Measurements from ENCODE around the gene POTEM. TPM values are rescaled to one million over a fixed set of nuclear protein-coding genes. Genes with fewer than 3 reads are reported as not detected.
"Not testable (repeated sequence)": the region's sequence is repeated elsewhere in the genome, so short reads cannot be mapped to it uniquely, and the experiment has no call there.

POTEM gene
- total RNA-seq, 2 donors from 2014 or later, result not detected

DNA sequence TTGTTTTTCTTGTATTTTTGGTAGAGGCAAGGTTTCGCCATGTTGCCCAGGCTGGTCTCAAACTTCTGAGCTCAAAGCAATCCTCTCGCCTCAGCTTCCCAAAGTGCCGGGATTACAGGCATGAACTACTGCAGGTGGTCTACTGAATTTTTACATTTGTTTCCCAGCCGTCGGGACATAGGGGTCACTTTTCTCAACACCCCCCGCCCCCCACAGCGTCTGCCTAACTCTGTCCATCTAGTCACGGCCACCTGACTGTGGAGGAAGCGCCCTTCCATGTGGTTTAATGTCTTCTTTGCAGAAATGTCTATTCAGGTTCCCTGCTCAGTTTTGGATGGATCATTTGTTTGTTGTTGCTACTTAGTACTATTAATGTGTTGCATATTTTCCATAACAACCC lies 14.1 kb upstream of the POTEM start:
- not testable (repeated sequence) for H3K27ac Mint-ChIP-seq; H3K27me3 ChIP-seq (ENCODE audit: control insufficient read depth, insufficient read depth, low read length, poor library complexity, severe bottlenecking); H3K36me3 Mint-ChIP-seq (ENCODE audit: low read depth); H3K4me3 ChIP-seq (ENCODE audit: low read length); H3K4me1 ChIP-seq (ENCODE audit: control insufficient read depth, insufficient read depth, low read length); H3K4me3 Mint-ChIP-seq; H3K9me3 ChIP-seq (ENCODE audit: control insufficient read depth, low read length); H3K27me3 Mint-ChIP-seq (ENCODE audit: insufficient read depth); H3K4me1 Mint-ChIP-seq; H3K36me3 ChIP-seq (ENCODE audit: control insufficient read depth, insufficient read depth, low read length); H3K9ac ChIP-seq (ENCODE audit: extremely low read depth, low read length, poor library complexity, severe bottlenecking); H3K27ac ChIP-seq (ENCODE audit: low read depth, low read length)
- WGBS, 2 experiments (ENCODE audit: insufficient coverage in 1 of 2, insufficient read length in 1 of 2), result 86 to 88% methylated on average over 2 to 8 of the region's 9 CpGs
- peak; percentile 22 for DNase-seq
- peaks cover 17% of the 10 kb centered on the region for H3K9me3 Mint-ChIP-seq

DNA sequence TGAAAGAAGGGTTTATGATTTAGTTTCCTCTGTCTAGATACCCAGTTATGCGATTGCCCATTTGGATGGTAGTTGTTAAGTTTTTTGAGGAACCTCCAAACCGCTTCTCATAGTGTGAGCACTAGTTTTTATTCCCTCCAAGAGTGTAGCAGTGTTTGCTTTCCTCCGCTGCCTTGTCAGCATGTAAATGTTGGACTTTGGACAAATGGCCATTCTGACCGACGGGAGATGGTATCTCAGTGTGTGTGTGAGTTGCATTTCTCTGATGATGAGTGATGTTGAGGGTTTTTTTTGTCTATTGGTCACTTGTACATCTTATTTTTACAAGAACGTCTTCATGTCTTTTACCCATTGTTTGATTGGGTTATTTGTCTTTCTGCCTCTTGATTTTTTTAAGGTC lies 11.4 kb upstream of the POTEM start:
- not testable (repeated sequence) for H3K36me3 Mint-ChIP-seq (ENCODE audit: low read depth); H3K4me1 ChIP-seq (ENCODE audit: control insufficient read depth, insufficient read depth, low read length); H3K4me3 ChIP-seq (ENCODE audit: low read length); DNase-seq; H3K4me1 Mint-ChIP-seq; H3K9ac ChIP-seq (ENCODE audit: extremely low read depth, low read length, poor library complexity, severe bottlenecking); H3K27ac Mint-ChIP-seq; H3K36me3 ChIP-seq (ENCODE audit: control insufficient read depth, insufficient read depth, low read length); H3K4me3 Mint-ChIP-seq; H3K9me3 ChIP-seq (ENCODE audit: control insufficient read depth, low read length); H3K27me3 ChIP-seq (ENCODE audit: control insufficient read depth, insufficient read depth, low read length, poor library complexity, severe bottlenecking); H3K27ac ChIP-seq (ENCODE audit: low read depth, low read length); H3K27me3 Mint-ChIP-seq (ENCODE audit: insufficient read depth)
- 41% methylated on average over 2 of the region's 6 CpGs; no CpG with 5 or more reads in 1 of the 2 experiments for WGBS, 2 experiments (ENCODE audit: insufficient coverage in 1 of 2, insufficient read length in 1 of 2)
- H3K9me3 Mint-ChIP-seq, result peaks cover 14% of the 10 kb centered on the region

DNA sequence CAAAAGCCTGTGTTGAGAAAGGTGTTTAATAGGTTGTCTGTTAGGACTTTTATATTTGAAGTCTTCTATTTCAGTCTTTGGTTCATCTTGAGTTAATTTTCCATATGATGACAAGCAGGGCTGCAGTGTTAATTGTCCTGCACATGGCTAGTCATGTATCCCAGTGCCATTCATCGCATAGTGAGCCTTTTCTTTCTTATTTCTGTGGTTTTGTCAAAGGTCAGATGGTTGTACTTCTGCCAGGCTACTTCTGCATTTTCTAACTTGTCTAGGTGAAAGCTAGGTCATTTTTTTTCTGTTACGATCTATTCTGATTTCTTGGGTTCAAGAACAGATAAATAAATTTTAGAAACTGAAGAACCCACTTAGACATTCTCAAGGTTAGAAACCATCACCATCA lies 5.7 kb upstream of the POTEM start:
- peaks cover 14% of the 10 kb centered on the region for H3K9me3 Mint-ChIP-seq
- H3K27ac ChIP-seq (ENCODE audit: low read depth, low read length); H3K36me3 Mint-ChIP-seq (ENCODE audit: low read depth); H3K27me3 Mint-ChIP-seq (ENCODE audit: insufficient read depth); H3K9me3 ChIP-seq (ENCODE audit: control insufficient read depth, low read length); H3K4me1 ChIP-seq (ENCODE audit: control insufficient read depth, insufficient read depth, low read length); H3K4me3 Mint-ChIP-seq; H3K4me3 ChIP-seq (ENCODE audit: low read length); H3K9ac ChIP-seq (ENCODE audit: extremely low read depth, low read length, poor library complexity, severe bottlenecking); H3K27me3 ChIP-seq (ENCODE audit: control insufficient read depth, insufficient read depth, low read length, poor library complexity, severe bottlenecking); H3K4me1 Mint-ChIP-seq; H3K27ac Mint-ChIP-seq; H3K36me3 ChIP-seq (ENCODE audit: control insufficient read depth, insufficient read depth, low read length); DNase-seq: not testable (repeated sequence)
- no CpG with 5 or more reads among the region's 2 CpGs for WGBS, 2 experiments (ENCODE audit: insufficient coverage in 1 of 2, insufficient read length in 1 of 2)

DNA sequence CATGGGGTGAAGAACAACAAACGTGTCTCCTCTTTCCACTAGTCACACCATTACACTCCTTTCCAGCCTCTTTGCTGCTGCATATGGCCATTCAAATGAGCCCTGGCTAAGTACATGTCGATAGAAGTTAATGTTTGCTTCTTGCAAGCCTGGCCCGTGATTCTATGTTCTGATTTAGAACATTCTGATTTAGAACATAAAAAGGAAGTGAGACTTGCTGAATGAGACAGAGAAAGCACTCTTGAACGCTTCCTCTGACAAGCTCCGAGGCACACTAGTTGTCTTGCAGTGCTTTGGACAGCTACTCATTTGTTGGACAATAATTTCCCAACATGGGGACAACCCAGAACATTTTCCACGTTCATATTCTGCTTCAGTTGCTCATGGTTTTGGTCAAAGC lies 5.1 kb upstream of the POTEM start:
- not testable (repeated sequence) for H3K4me1 ChIP-seq (ENCODE audit: control insufficient read depth, insufficient read depth, low read length); H3K27ac ChIP-seq (ENCODE audit: low read depth, low read length); H3K4me3 ChIP-seq (ENCODE audit: low read length); H3K9me3 ChIP-seq (ENCODE audit: control insufficient read depth, low read length); H3K36me3 ChIP-seq (ENCODE audit: control insufficient read depth, insufficient read depth, low read length); H3K9ac ChIP-seq (ENCODE audit: extremely low read depth, low read length, poor library complexity, severe bottlenecking); H3K4me1 Mint-ChIP-seq; H3K27ac Mint-ChIP-seq; H3K27me3 ChIP-seq (ENCODE audit: control insufficient read depth, insufficient read depth, low read length, poor library complexity, severe bottlenecking); DNase-seq; H3K36me3 Mint-ChIP-seq (ENCODE audit: low read depth); H3K4me3 Mint-ChIP-seq; H3K27me3 Mint-ChIP-seq (ENCODE audit: insufficient read depth)
- WGBS, 2 experiments (ENCODE audit: insufficient coverage in 1 of 2, insufficient read length in 1 of 2), result no CpG with 5 or more reads among the region's 6 CpGs
- H3K9me3 Mint-ChIP-seq, result peaks cover 14% of the 10 kb centered on the region

DNA sequence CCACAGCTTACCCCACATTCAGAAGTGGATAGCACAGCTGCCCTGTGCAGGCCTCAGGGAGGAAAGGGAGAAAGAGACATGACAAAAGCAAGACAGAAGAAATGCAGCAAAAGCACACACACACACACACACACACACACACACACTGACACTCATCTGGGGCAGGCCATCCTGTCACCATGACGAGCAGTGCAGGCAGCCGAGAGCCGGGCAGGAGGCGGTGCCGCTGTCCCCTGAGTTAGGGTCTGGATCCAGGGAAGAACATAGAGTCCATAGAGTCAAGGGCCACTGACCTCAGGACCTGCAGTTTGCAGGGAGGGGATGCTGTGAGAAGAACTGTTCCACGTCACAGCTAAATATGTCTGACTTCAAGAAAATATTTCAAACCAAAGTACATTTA lies 4.0 kb upstream of the POTEM start:
- peak; percentile 13 for DNase-seq
- not testable (repeated sequence) for H3K36me3 Mint-ChIP-seq (ENCODE audit: low read depth); H3K4me3 Mint-ChIP-seq; H3K4me3 ChIP-seq (ENCODE audit: low read length); H3K27me3 Mint-ChIP-seq (ENCODE audit: insufficient read depth); H3K9ac ChIP-seq (ENCODE audit: extremely low read depth, low read length, poor library complexity, severe bottlenecking); H3K27ac ChIP-seq (ENCODE audit: low read depth, low read length); H3K4me1 ChIP-seq (ENCODE audit: control insufficient read depth, insufficient read depth, low read length); H3K4me1 Mint-ChIP-seq; H3K27ac Mint-ChIP-seq; H3K9me3 ChIP-seq (ENCODE audit: control insufficient read depth, low read length); H3K36me3 ChIP-seq (ENCODE audit: control insufficient read depth, insufficient read depth, low read length); H3K27me3 ChIP-seq (ENCODE audit: control insufficient read depth, insufficient read depth, low read length, poor library complexity, severe bottlenecking)
- no CpG with 5 or more reads among the region's 6 CpGs for WGBS, 2 experiments (ENCODE audit: insufficient coverage in 1 of 2, insufficient read length in 1 of 2)
- H3K9me3 Mint-ChIP-seq, result peaks cover 17% of the 10 kb centered on the region

DNA sequence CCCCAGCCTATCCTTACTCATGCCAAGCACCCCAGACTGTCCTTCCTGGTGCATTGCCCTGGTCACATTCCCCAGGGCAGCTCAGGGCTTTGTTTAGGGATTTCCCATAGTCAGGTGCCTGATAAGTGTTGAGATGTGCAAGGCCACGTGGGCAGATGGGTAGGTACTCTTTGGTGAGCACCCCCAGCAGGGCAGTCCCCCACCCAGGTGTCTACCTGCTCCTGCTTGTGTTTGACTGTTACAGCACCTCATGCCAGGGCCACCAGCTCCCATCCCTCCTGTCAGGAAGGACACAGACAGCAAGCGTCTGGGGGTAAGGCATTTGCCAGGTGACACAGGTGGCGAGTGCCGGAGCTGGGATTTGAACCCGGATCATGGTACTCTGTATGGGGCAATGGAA lies 2.4 kb upstream of the POTEM start:
- not testable (repeated sequence) for H3K27ac ChIP-seq (ENCODE audit: low read depth, low read length); H3K27me3 Mint-ChIP-seq (ENCODE audit: insufficient read depth); H3K27ac Mint-ChIP-seq; H3K36me3 Mint-ChIP-seq (ENCODE audit: low read depth); DNase-seq; H3K9me3 ChIP-seq (ENCODE audit: control insufficient read depth, low read length); H3K36me3 ChIP-seq (ENCODE audit: control insufficient read depth, insufficient read depth, low read length); H3K9ac ChIP-seq (ENCODE audit: extremely low read depth, low read length, poor library complexity, severe bottlenecking); H3K4me3 Mint-ChIP-seq; H3K27me3 ChIP-seq (ENCODE audit: control insufficient read depth, insufficient read depth, low read length, poor library complexity, severe bottlenecking); H3K4me1 ChIP-seq (ENCODE audit: control insufficient read depth, insufficient read depth, low read length); H3K4me3 ChIP-seq (ENCODE audit: low read length); H3K4me1 Mint-ChIP-seq
- H3K9me3 Mint-ChIP-seq, result peaks cover 13% of the 10 kb centered on the region
- WGBS, 2 experiments (ENCODE audit: insufficient coverage in 1 of 2, insufficient read length in 1 of 2), result no CpG with 5 or more reads among the region's 5 CpGs

DNA sequence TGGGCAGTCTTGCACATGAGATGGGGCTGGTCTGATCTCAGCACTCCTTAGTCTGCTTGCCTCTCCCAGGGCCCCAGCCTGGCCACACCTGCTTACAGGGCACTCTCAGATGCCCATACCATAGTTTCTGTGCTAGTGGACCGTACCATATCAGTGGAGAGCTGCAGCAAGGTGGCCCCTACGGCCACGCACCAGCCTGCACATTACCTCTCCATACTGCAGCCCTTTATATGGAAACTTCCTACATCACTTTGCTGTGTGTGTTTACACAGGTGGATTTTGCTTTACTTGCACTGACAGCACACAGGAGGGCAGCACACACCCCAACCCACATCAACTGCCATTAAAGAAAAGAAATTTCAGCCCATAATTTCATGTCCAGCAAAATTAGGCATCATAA lies 35.3 kb downstream of the POTEM start:
- H3K4me1 ChIP-seq (ENCODE audit: control insufficient read depth, insufficient read depth, low read length); H3K4me3 Mint-ChIP-seq; H3K9me3 Mint-ChIP-seq; DNase-seq; H3K36me3 Mint-ChIP-seq (ENCODE audit: low read depth); H3K36me3 ChIP-seq (ENCODE audit: control insufficient read depth, insufficient read depth, low read length); H3K27me3 Mint-ChIP-seq (ENCODE audit: insufficient read depth); H3K9me3 ChIP-seq (ENCODE audit: control insufficient read depth, low read length); H3K4me1 Mint-ChIP-seq; H3K4me3 ChIP-seq (ENCODE audit: low read length); H3K27me3 ChIP-seq (ENCODE audit: control insufficient read depth, insufficient read depth, low read length, poor library complexity, severe bottlenecking); H3K27ac ChIP-seq (ENCODE audit: low read depth, low read length); H3K27ac Mint-ChIP-seq; H3K9ac ChIP-seq (ENCODE audit: extremely low read depth, low read length, poor library complexity, severe bottlenecking): not testable (repeated sequence)
- WGBS, 2 experiments (ENCODE audit: insufficient coverage in 1 of 2, insufficient read length in 1 of 2), result 80 to 100% methylated on average over 2 to 3 of the region's 3 CpGs
